Activated T-cell treated with anti-CD3 and anti-CD28 coated beads, Interleukin-2, amount 50 U/mL, for 4 hours (primary cell): ENCODE measurements around the gene NAXE. TPM values are rescaled to one million over a fixed set of nuclear protein-coding genes. Genes with fewer than 3 reads are reported as not detected.
"Not testable (repeated sequence)": the region's sequence is repeated elsewhere in the genome, so short reads cannot be mapped to it uniquely, and the experiment has no call there.

Experiments used
- ATAC-seq, 2 donors: fragments of 200-7000 bp; cut with Tn5 transposase; one replicate each; pipeline ENCODE4 v1.10.0; 2021
- DNase-seq: peaks from one replicate; pipeline ENCODE4 v3.0.0-alpha.2; 2020
- H3K27me3 Mint-ChIP-seq: one replicate; pipeline ENCODE4 v1.8.0; 2021; ENCODE audit warnings: low read depth, mixed read lengths
- H3K36me3 Mint-ChIP-seq: one replicate; pipeline ENCODE4 v1.8.0; 2022; ENCODE audit warnings: mixed read lengths; ENCODE audit not compliant: insufficient read depth
- H3K4me1 Mint-ChIP-seq: one replicate; pipeline ENCODE4 v1.8.0; 2021; ENCODE audit warnings: low read depth, mixed read lengths
- H3K4me3 Mint-ChIP-seq: one replicate; pipeline ENCODE4 v1.8.0; 2021; ENCODE audit warnings: mild to moderate bottlenecking, moderate library complexity, mixed read lengths
- H3K9me3 Mint-ChIP-seq: one replicate; pipeline ENCODE4 v1.8.0; 2021; ENCODE audit warnings: mixed read lengths
- total RNA-seq, 3 donors: library from RNA; stranded (reverse); gene quantifications; one replicate each; pipeline ENCODE4 v1.2.1, GENCODE V29; 2021

NAXE gene
- total RNA-seq, 3 donors from 2014 or later = 80.3 to 102 (median 83.7) TPM

DNA sequence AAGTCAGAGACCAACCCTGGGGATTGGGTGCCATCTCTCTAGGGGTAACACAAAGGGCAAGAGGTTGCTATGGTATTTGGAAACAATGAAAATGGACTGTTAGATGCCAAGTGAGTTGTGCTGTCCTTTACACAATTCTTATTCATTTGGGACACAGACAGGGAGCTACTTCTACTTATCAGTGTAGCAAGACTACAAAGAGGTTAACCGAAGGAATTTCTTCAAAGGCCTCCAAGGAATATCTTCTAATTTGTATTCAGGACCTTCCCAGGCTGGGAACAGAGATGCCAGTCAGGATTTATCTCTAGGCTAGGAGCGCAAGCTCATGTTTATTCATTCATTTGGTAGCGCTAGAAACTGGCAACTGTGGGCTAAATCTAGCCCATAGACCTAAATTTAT, 2.6 kb downstream of the NAXE start:
- Mint-ChIP-seq H3K4me3 (no peak overlapping the region), H3K27me3 (no peaks in the 10 kb centered on the region), H3K9me3 (no peaks in the 10 kb centered on the region), H3K36me3 (peaks cover 38% of the 10 kb centered on the region), H3K4me1 (peaks cover 19% of the 10 kb centered on the region)
- DNase-seq (no peak), ATAC-seq (no peak)

DNA sequence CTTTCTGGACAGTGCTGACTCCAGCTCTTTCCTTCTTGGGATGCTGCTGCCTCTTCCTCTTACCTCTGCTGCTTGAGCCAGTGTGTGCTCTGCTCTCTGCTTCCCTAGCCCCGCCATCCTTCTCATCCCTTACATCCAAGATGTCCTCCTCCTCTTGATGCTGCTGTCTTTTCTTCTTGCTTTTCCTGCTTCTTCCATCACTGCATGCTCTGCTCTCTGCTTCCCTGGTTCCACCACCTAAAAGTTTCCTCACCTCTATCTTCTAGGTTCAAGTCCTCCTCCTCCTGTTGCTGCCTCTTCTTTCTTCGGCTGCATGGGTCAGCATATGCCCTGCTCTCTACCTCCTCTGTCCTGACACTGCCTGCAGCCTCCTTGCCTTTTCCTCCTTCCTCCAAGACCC, 3.4 kb downstream of the NAXE start:
- Mint-ChIP-seq H3K36me3 (peaks cover 38% of the 10 kb centered on the region), H3K27me3 (no peaks in the 10 kb centered on the region), H3K9me3 (no peaks in the 10 kb centered on the region), H3K4me3 (no peak overlapping the region), H3K4me1 (peaks cover 23% of the 10 kb centered on the region)
- DNase-seq (no peak), ATAC-seq (no peak)

DNA sequence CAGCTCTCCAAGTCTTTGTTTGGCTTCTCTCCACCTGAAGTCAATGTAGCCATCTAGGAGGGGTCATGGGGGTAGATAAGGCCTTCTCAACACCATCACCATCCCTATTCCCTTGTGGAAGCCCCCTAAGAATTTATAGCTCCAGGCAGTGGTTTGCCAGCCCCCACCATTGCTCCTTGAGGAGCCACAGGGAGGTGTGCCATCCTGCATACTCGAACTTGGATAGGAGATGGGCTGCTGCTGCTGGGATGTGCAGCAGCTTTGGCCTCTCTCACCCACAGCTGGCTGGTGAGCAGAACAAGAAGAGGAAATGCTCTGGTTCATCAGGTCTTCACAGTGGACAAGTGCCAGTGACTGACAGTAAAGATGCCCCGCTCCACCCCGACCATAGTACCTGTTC, 4.8 kb downstream of the NAXE start:
- no peak for ATAC-seq
- H3K36me3 Mint-ChIP-seq = peaks cover 39% of the 10 kb centered on the region
- no peak overlapping the region for H3K4me3 Mint-ChIP-seq

DNA sequence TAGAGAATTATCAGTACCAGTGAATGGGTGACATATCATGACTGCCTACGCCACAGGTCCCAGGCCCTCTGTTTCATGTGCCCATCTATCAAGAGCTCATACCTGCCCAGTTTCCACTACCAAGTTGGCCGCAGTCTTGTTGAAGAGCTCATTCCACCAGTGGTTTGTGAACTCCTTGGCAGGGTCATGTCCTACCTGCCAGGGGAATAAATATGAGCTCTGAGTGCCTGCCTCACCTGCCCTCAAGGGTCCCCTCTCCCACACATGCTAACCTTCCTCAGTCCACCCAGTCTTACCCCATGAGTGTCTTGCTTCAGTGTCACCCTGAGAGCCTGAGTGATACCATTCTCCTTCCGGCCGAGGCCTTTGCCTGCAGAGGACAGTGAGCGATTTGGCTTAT, 6.5 kb downstream of the NAXE start:
- H3K4me3 Mint-ChIP-seq = no peak overlapping the region
- ATAC-seq (no peak), DNase-seq (no peak)
- peaks cover 39% of the 10 kb centered on the region for H3K36me3 Mint-ChIP-seq
- peaks cover 35% of the 10 kb centered on the region for H3K4me1 Mint-ChIP-seq
- no peaks in the 10 kb centered on the region for H3K9me3 Mint-ChIP-seq
- no peaks in the 10 kb centered on the region for H3K27me3 Mint-ChIP-seq

More for the DNA sequence above, 4.8 kb downstream of the NAXE start:
- H3K4me1 Mint-ChIP-seq = peaks cover 26% of the 10 kb centered on the region
- H3K27me3 Mint-ChIP-seq = no peaks in the 10 kb centered on the region
- H3K9me3 Mint-ChIP-seq = no peaks in the 10 kb centered on the region
- no peak for DNase-seq

DNA sequence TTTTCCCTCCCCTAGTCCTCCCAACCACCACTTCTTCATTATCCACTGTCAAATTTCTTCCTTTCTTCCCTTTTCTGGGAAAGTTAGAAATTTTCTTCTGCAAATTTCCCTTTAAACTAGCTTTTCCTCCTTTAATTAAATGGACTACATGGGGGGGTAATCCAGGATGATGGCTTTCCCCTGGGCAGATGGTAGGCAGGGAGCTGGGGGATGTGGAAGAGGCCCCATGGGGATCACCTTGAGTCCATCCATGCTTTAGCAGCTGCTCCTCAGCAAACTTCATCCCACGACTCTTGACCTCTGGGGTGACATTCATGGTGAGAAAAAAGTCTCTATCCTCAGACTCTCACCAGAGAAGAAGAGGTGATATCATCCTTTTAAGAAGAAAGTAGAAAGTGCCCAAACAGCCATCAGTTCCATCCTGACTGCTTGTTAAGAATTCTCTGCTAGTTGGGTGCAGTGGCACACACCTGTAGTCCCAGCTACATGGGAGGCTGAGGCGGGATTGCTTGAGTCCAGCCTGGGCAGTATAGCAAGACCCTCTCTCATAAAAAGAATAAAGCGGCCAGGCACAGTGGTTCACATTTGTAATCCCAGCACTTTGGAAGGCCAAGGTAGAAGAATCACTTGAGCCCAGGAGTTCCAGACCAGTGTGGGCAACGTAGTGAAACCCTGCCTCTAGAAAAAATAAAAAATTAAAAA, 7.3 kb downstream of the NAXE start:
- H3K27me3 Mint-ChIP-seq = no peaks in the 10 kb centered on the region
- peaks cover 39% of the 10 kb centered on the region for H3K36me3 Mint-ChIP-seq
- peaks cover 35% of the 10 kb centered on the region for H3K4me1 Mint-ChIP-seq
- no peak for ATAC-seq
- H3K4me3 Mint-ChIP-seq = no peak overlapping the region
- DNase-seq = no peak
- no peaks in the 10 kb centered on the region for H3K9me3 Mint-ChIP-seq

DNA sequence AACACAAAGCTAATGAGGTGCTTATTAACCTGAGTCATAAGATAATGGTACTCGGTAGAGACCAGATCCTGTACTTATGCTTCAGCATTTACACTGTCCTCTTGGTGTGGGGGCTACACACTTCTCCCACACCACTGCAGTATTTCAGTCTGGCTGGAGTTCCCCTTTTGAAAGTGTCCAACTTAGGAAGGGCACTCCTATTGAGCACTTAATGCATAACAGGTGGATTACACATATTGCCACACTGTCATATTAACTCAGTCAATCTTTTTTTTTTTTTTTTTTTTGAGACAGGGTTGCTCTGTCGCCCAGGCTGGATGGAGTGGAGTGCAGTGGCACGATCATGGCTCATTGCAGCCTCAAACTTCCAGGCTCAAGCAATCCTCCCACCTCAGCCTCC, 8.2 kb downstream of the NAXE start:
- H3K27me3 Mint-ChIP-seq = no peaks in the 10 kb centered on the region
- peaks cover 35% of the 10 kb centered on the region for H3K4me1 Mint-ChIP-seq
- H3K36me3 Mint-ChIP-seq = peaks cover 39% of the 10 kb centered on the region
- H3K9me3 Mint-ChIP-seq = no peaks in the 10 kb centered on the region
- ATAC-seq = peak; percentile 51 to 53
- H3K4me3 Mint-ChIP-seq = peak overlapping the region; percentile 96
- DNase-seq = no peak

DNA sequence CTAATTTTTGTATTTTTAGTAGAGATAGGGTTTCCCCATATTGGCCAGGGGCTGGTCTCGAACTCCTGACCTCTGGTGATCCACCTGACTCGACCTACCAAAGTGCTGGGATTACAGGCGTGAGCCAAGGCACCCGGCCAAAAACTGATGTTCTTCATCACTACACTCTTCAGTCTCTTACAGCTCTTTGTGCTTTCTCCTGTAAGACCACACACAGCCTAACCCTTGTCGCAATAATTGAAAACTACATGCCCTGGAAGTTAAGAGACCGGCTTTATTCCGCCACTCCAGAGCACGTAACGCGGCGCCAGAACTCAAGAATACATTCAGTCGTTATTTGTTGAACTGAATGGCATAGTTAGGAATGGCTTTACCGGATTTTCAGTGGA, 9.2 kb downstream of the NAXE start:
- Mint-ChIP-seq H3K4me1 (peaks cover 35% of the 10 kb centered on the region), H3K9me3 (no peaks in the 10 kb centered on the region), H3K36me3 (peaks cover 29% of the 10 kb centered on the region), H3K4me3 (peak overlapping the region; percentile 96), H3K27me3 (no peaks in the 10 kb centered on the region)
- ATAC-seq (peak; percentile 6 to 12), DNase-seq (no peak)

DNA sequence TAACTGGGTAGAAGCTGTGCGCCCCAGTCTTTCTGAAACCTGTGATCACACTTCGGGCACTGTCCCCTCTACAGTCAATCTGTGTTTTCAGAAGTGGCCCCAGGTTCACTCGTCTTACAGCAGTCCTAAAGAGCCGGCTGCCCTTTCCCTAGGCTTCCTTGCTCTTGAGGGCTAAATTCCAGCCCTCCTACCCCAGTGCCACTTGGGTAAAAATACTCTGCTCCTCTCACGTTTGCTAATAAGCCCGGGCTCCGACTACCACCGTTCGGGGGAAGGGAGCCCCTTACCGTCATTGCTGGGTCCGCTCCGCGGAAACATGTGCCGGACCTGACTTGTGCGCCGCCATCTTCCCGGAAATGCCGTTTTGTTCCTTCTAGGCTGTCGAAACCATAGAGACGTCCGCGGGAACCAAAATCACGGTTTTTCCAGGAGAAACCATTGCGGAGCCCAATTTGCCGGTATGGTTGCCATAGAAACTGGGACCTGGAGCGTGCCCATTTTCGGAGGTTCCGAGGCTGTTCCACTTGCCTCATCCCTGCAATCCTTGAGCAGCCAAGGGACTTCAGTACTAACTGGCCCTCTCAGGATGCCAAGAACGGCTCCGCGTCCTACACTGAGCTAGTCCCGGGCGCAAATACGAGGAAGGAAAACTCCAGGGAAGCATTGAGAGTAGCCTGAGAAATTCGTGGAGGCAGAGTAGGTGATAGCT, 9.7 kb downstream of the NAXE start, which contains the start of gene GPATCH4:
GPATCH4 (minus strand) TSS at position 358 of the 709 bp plus-strand sequence.
- peak; percentile 71 for DNase-seq
- Mint-ChIP-seq H3K4me3 (peak within 1 kb of the TSS; percentile 96), H3K36me3 (peaks cover 26% of the 10 kb centered on the region), H3K9me3 (no peaks in the 10 kb centered on the region), H3K4me1 (peaks cover 35% of the 10 kb centered on the region), H3K27me3 (no peaks in the 10 kb centered on the region)
- peak; percentile 90 for ATAC-seq

DNA sequence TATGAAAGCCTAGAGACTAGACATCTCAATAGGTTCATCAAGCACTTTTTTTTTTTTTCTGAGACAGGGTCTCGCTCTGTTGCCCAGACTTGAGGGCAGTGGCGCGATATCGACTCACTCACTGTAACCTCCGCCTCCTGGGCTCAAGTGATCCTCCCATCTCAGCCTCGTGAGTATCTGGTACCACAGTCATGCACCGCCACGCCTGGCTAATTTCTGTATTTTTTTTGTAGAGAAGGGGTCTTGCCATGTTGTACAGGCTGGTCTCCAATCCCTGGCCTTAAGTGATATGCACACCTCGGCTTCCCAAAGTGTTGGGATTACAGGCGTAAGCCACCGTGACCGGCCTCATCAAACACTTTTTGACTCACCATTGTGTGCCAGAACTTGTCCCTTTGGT, 10.3 kb downstream of the NAXE start:
- Mint-ChIP-seq H3K36me3 (peaks cover 22% of the 10 kb centered on the region), H3K27me3 (no peaks in the 10 kb centered on the region), H3K4me3 (peak overlapping the region; percentile 96), H3K4me1 (peaks cover 35% of the 10 kb centered on the region), H3K9me3 (no peaks in the 10 kb centered on the region)
- ATAC-seq (peak in 1 of 2 donors; percentile 2), DNase-seq (no peak)

DNA sequence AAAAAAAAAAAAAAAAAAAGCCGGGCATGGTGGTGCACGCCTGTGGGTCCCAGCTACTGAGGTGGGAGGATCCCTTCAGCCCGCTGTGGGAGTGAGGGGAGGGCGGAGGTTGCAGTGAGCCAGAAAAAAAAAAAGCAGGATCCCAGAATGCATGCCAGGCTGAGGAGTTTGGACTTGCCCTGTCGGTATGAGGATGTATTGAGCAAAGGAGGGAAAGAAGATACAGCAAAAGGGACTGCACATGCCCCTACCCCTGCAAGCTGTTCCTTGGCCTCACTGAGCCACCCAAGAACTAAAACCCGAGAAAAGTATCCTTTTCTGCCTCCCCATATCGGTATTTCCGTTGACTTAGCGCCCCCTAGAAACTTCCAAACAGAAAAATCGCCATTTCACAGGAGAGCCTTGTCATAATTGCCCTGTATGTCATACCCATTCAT, 11.0 kb downstream of the NAXE start:
- Mint-ChIP-seq H3K4me1 (peaks cover 35% of the 10 kb centered on the region), H3K36me3 (peaks cover 17% of the 10 kb centered on the region), H3K9me3 (no peaks in the 10 kb centered on the region), H3K27me3 (no peaks in the 10 kb centered on the region), H3K4me3 (peak overlapping the region; percentile 62)
- DNase-seq (no peak), ATAC-seq (no peak)

DNA sequence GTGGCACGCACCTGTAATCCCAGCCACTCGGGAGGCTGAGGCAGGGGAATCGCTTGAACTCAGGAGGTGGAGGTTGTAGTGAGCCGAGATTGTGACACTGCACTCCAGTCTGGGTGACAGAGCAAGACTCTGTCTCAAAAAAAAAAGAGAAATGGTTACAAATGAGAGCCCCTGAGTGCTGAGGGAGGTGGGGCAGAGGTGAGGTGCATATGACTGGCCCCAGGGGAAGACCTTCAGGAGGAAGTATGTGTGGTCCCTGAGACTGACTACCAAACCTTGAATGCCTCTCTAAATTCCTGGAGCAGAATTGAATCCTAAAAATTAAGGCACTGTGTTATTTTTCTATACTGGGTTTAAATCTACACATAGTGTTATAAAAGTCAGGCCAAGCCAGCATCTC, 15.8 kb downstream of the NAXE start:
- H3K4me1 Mint-ChIP-seq = peaks cover 18% of the 10 kb centered on the region
- not testable (repeated sequence) for H3K4me3 Mint-ChIP-seq, H3K9me3 Mint-ChIP-seq

DNA sequence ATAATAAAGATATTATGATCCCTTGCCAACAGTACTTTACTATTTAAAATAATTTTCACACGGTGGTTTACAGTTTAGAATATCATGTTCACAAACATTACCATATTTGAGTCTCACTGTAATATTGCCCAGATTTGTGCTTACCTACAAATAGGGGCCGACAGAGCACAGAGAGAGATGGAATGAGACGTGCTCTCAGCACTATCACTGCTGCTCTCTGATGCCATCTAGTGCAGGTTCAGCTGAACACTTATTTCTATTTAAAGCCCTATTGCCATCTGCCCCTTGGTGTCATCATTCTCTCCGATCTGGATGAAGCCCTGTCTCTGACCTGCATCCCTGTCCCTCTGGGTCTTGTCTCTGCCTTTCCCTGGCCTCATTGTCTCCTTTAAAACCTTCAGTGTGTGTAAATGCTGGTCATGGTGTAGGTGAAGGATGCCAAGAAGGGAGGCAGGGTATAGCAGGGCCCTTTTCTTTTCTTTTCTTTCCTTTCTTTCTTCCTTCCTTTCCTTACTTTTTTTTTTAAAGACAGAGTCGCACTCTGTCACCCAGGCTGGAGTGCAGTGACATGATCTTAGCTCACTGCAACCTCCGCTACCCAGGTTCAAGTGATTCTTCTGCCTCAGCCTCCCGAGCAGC, 16.6 kb downstream of the NAXE start:
- DNase-seq (peak; percentile 49), ATAC-seq (peak; percentile 96 to 97)
- H3K4me1 Mint-ChIP-seq = peaks cover 11% of the 10 kb centered on the region
- peaks cover 17% of the 10 kb centered on the region for H3K27me3 Mint-ChIP-seq
- H3K9me3 Mint-ChIP-seq = no peaks in the 10 kb centered on the region
- no peaks in the 10 kb centered on the region for H3K36me3 Mint-ChIP-seq
- H3K4me3 Mint-ChIP-seq = no peak overlapping the region

More for the DNA sequence above, 15.8 kb downstream of the NAXE start:
- not testable (repeated sequence) for DNase-seq, ATAC-seq, H3K36me3 Mint-ChIP-seq
- H3K27me3 Mint-ChIP-seq = peaks cover 11% of the 10 kb centered on the region

DNA sequence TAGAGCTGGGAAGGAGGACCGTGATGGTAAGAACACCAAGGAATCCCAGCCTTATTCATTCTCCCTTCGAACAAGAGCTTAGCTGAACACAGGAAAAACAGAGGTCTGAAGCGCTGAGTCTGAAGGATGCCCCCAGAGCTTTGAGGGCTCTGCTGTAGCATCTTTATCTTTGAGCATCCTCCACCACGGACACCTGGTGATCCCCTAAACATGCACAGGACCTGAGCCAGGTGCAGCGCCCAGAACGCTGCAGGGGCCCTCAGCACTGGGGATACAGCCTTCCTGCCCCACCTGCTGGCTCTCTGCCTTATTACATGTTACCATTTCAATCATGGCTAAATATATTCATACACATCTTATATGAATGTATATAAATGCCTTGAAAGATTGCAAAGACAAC, 17.4 kb downstream of the NAXE start:
- Mint-ChIP-seq H3K4me3 (no peak overlapping the region), H3K9me3 (no peaks in the 10 kb centered on the region), H3K4me1 (peaks cover 11% of the 10 kb centered on the region), H3K36me3 (no peaks in the 10 kb centered on the region), H3K27me3 (peaks cover 17% of the 10 kb centered on the region)
- ATAC-seq (peak; percentile 86 to 89), DNase-seq (peak; percentile 58)

DNA sequence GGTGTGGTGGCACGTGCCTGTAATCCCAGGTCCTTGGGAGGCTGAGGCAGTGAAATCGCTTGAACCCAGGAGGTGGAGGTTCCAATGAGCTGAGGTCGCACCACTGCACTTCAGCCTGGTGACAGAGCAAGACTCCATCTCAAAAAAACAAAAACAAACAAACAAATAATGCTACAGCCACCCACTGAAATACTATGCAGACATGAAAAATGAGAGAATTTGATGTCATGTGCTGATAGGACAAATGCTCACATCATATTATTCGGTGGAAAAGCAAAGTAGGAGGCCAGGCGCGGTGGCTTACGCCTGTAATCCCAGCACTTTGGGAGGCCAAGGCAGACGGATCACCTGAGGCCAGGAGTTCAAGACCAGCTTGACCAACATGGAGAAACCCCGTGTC, 18.5 kb downstream of the NAXE start:
- H3K9me3 Mint-ChIP-seq = not testable (repeated sequence)

More for the DNA sequence above, 18.5 kb downstream of the NAXE start:
- H3K36me3 Mint-ChIP-seq, H3K4me3 Mint-ChIP-seq, DNase-seq, ATAC-seq: not testable (repeated sequence)
- Mint-ChIP-seq H3K27me3 (peaks cover 19% of the 10 kb centered on the region), H3K4me1 (peaks cover 11% of the 10 kb centered on the region)
